ENCODE measurements around the gene CFAP92.

GRCh38 chr3:128945041-128945877 lies 48.6 kb downstream of the CFAP92 start:
- TF ChIP-seq POLR2A (IDR thresholded peaks at IDR 0.05) (no peak), CTCF (IDR thresholded peaks at IDR 0.05) (no peak), POLR2AphosphoS5 (IDR thresholded peaks at IDR 0.05) (no peak)

Measured in breast epithelium (tissue), 3 donors.